ENCODE results near the gene TM4SF20.
A peak's percentile ranks its signal among the peaks of the same experiment; 100 is the strongest.
"Not testable (repeated sequence)": the region's sequence is repeated elsewhere in the genome, so short reads cannot be mapped to it uniquely, and the experiment has no call there.

The TM4SF20 gene

DNA sequence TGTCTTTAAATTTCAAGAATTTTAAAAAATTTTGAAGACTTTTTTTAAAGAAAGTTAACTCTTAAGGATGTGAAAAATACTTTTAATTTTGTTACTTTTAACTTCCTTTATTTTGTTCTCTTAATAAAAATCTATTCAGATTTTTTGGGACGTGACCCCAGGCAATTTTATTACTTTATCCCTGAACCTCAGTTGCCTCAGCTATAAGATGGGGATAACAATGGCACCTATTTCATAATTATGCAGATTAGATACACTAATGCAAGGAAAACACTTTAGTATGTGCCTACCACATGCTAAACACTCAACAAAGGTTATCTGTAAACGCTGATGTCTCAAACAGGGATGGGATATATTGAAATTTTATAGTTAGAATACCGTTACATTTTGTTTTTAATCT is 10.1 kb upstream of the TM4SF20 start:
- Mint-ChIP-seq H3K9me3 (no peaks in the 10 kb centered on the region), H3K4me3 (no peak overlapping the region), H3K4me1 (ENCODE audit: low read depth in 2 of 2) (peaks cover 0 to 4% of the 10 kb centered on the region in 2 donors), H3K27ac (no peak overlapping the region), H3K27me3 (peaks cover 13 to 56% of the 10 kb centered on the region in 2 donors), H3K36me3 (ENCODE audit: insufficient read depth) (no peaks in the 10 kb centered on the region)
- no peak for DNase-seq
- no peak for ATAC-seq (replicated peaks)

DNA sequence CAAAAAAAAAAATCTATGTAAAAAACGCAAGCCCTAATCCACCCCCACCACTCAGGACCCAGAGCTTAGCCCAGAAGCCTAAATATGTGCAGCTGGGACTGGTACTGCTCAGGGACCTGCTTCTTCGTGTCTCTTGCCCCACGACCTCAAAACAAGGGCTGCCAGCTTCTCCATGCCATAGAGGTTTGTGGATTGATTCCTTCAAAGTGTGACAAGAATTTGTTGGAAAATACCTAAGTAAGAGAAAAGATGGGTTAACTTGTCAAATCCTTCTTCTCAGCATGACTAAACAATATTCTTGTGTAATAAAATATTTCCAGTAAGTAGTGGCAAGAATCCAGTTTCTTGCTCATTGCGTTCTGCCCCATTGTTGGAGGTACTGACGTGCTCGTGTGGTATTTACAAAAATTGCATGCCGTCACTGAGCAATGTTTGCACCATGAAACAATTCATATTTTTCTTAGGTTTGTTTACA is 9.5 kb upstream of the TM4SF20 start:
- Mint-ChIP-seq H3K4me1 (ENCODE audit: low read depth in 2 of 2) (peaks cover 0 to 4% of the 10 kb centered on the region in 2 donors), H3K27me3 (peaks cover 18 to 63% of the 10 kb centered on the region in 2 donors), H3K36me3 (ENCODE audit: insufficient read depth) (no peaks in the 10 kb centered on the region), H3K27ac (no peak overlapping the region), H3K4me3 (no peak overlapping the region), H3K9me3 (no peaks in the 10 kb centered on the region)
- DNase-seq = no peak
- no peak for ATAC-seq (replicated peaks)

DNA sequence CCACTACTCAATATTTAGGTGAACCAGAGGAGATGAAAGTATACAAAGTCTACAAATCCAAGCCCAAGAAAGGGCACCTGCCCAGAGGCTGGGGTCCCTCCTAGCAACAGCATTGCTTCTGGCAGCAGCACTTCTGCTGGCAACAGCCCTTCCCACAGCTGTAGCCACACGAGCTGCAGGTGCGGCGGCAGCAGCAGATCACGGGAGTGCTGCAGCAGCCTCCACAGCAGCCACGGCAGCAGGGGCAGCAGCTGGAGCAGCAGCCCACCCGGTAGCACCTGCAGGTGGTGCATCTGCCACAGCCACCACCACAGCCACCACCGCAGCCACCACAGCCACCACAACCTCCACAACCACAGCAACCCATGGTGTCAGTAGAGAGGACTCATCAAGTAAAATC is 8.5 kb upstream of the TM4SF20 start, which contains the start of gene SCYGR1:
Gene SCYGR1 (minus strand): TSS at position 367 of the 400 bp plus-strand sequence. CDS start 0 bp downstream, at position 367.
- H3K36me3 Mint-ChIP-seq (ENCODE audit: insufficient read depth); H3K4me1 Mint-ChIP-seq (ENCODE audit: low read depth in 2 of 2); DNase-seq; H3K9me3 Mint-ChIP-seq; ATAC-seq (replicated peaks); H3K27ac Mint-ChIP-seq; H3K4me3 Mint-ChIP-seq: not testable (repeated sequence)
- H3K27me3 Mint-ChIP-seq = peaks cover 21 to 68% of the 10 kb centered on the region in 2 donors

DNA sequence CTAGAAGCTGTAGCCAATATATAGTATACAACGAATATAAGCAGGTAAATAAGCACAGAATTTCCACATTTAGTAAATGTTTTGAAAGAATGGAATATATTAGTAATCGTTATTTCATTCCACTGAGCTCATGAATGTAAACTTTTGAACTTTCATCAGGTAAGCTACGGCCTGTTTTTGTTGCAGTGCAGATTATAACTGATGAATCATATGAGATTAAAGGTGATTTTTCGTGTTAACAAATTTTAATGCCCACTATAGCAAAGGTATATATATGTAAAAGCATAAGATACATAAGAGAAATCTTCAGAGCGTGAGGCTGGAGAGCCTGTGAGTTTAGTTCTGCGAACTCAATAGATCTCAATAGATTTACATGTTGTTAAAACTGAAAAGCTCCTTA is 7.5 kb upstream of the TM4SF20 start:
- Mint-ChIP-seq H3K27me3 (peaks cover 25 to 69% of the 10 kb centered on the region in 2 donors), H3K36me3 (ENCODE audit: insufficient read depth) (no peaks in the 10 kb centered on the region), H3K4me3 (no peak overlapping the region), H3K27ac (no peak overlapping the region), H3K9me3 (no peaks in the 10 kb centered on the region), H3K4me1 (ENCODE audit: low read depth in 2 of 2) (peaks cover 0 to 4% of the 10 kb centered on the region in 2 donors)
- no peak for ATAC-seq (replicated peaks)
- no peak for DNase-seq

DNA sequence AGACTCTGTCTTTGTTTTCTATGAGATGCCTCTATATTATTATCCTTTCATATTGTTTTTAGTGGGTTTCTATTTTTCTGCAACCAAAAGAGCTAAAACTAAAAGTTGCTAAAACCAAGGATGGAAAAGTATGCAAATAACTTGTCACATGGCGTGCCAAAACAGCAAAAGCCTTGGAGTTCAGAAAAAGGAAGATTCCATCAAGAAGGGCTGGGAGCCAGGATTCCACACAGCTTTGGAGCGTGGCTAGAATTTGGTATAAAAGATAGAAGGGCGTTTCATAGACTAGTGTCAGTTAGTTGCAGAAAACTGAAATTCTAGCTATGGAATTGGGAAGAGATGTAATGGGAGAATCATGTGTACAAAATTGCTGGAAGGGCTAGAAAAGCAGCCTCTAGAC is 4.6 kb upstream of the TM4SF20 start:
- ATAC-seq (replicated peaks) (no peak), DNase-seq (no peak)
- Mint-ChIP-seq H3K9me3 (no peaks in the 10 kb centered on the region), H3K27me3 (peaks cover 36 to 81% of the 10 kb centered on the region in 2 donors), H3K36me3 (ENCODE audit: insufficient read depth) (no peaks in the 10 kb centered on the region), H3K27ac (no peak overlapping the region), H3K4me3 (no peak overlapping the region), H3K4me1 (ENCODE audit: low read depth in 2 of 2) (peaks cover 0 to 4% of the 10 kb centered on the region in 2 donors)

DNA sequence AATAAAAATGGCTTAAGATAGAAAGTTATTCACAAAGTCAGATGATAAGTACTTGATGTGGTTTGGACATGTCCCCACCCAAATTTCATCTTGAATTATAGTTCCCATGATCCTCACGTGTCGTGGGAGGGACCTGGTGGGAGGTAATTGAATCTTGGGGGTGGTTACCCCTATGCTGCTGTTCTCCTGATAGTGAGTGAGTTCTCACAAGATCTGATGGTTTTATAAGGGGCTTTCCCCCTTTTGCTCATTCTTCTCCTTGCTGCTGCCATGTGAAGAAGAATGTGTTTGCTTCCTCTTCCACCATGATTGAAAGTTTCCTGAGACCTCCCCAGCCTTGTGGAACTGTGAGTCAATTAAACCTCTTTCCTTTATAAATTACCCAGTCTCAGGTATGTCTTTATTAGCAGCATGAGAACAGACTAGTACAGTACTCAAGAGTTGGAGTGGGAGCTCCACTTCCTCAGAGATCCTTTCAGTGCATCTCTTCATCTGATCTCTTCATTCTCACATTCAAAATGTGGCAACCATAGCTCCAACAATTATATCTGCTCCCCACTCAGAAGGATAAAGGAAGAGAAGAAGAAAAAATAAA is 3.2 kb upstream of the TM4SF20 start:
- not testable (repeated sequence) for H3K9me3 Mint-ChIP-seq; H3K4me3 Mint-ChIP-seq; H3K4me1 Mint-ChIP-seq (ENCODE audit: low read depth in 2 of 2); ATAC-seq (replicated peaks); DNase-seq; H3K36me3 Mint-ChIP-seq (ENCODE audit: insufficient read depth)
- Mint-ChIP-seq H3K27me3 (peaks cover 40 to 90% of the 10 kb centered on the region in 2 donors), H3K27ac (peak overlapping the region in 1 of 2 donors; percentile 1)

DNA sequence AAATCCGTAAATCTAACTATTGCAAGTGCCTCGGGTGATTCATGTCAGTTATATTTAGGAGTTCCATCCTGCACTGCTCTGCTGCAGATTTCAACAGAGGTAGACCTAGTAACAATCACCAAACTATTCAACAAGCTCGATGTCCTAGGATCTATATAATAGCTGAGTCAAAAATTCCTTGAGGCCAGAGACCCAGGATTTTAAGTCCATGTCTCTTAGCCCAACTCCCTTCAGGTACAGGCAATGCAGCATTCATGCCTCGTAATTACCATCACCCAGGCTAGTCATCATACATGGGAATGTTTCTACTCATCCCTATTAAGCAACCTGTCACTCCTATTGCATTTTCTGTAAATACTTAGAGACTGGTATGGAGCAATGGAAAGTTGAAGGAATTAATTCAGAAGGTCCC is 729 bp downstream of the TM4SF20 start:
- H3K4me3 Mint-ChIP-seq = no peak overlapping the region
- peaks cover 26 to 71% of the 10 kb centered on the region in 2 donors for H3K27me3 Mint-ChIP-seq
- no peaks in the 10 kb centered on the region for H3K36me3 Mint-ChIP-seq (ENCODE audit: insufficient read depth)
- H3K9me3 Mint-ChIP-seq = no peaks in the 10 kb centered on the region
- H3K4me1 Mint-ChIP-seq (ENCODE audit: low read depth in 2 of 2) = peaks cover 0 to 1% of the 10 kb centered on the region in 2 donors
- no peak overlapping the region for H3K27ac Mint-ChIP-seq
- ATAC-seq (replicated peaks) (no peak), DNase-seq (no peak)

DNA sequence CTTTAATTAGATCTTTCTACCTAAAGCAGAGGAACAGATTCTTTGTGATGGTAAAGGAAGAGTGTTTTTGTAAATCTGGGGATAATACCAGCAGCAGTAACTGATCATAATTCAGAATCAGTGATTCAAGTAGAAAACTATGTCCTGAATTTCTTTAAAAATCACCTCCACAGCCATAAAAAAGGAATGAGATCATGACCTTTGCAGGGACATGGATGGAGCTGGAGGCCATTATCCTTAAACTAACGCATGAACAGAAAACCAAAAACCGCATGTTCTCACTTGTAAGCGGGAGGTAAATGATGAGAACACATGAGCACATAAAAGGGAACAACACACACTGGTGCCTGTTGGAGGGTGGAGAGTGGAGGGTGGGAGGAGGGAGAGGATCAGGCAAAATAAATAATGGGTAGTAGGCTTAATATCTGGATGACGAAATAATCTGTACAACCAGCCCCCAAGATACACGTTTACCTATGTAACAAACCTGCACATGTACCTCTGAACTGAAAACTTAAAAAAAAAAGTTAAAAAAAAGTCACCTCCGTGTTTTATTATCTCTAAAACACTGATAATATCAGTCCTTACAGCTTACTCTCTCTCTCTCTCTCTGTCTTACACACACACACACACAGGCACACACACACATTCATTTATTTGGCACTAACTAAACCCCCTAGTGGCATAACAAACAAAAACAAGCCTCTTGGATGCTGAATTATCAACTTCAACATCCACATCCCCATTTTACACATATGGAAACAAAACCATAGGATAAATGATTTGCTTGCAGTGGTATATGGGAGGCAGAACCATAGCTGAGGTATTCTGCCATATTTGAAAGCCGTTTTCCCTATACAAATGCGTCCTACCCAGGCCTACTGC is 1.4 kb downstream of the TM4SF20 start:
- Mint-ChIP-seq H3K36me3 (ENCODE audit: insufficient read depth) (no peaks in the 10 kb centered on the region), H3K4me3 (no peak overlapping the region), H3K4me1 (ENCODE audit: low read depth in 2 of 2) (peaks cover 0 to 1% of the 10 kb centered on the region in 2 donors), H3K9me3 (no peaks in the 10 kb centered on the region), H3K27me3 (peaks cover 32 to 71% of the 10 kb centered on the region in 2 donors), H3K27ac (no peak overlapping the region)
- DNase-seq (no peak), ATAC-seq (replicated peaks) (no peak)

DNA sequence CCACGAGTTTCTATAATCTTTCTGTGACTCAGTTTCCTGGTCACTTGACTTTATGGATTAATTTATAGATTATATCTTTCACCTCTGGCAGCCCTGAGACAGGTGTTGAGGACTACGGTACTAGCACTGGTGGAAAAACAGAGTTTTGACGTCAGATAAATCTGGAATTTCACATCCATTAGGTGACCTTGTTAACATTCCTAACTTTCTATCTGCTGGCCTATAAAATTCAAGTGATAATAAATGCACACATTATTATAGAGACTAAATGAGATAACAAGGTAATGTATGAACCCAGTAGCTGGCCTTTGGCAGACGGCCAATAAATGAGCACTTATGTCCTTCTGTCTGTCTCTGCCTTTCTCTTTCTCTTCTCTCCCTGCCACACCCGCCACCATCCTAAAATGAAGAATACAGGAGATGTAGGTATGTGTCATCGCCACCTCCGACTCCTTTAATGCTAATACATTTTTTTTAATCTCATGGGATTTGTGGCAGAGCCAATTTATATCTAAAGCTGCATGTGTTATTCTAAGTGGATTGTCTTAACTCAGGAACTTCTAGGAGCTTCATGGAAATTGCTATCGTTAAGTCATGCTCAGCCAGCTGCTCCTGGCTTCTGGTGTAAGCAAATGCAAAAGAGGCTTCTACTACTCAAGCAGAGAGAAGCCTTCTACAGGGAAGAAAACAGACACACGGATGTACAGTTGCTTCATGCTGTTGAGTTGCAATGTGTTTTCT is 2.3 kb downstream of the TM4SF20 start:
- H3K27me3 Mint-ChIP-seq = peaks cover 34 to 71% of the 10 kb centered on the region in 2 donors
- H3K9me3 Mint-ChIP-seq = no peaks in the 10 kb centered on the region

DNA sequence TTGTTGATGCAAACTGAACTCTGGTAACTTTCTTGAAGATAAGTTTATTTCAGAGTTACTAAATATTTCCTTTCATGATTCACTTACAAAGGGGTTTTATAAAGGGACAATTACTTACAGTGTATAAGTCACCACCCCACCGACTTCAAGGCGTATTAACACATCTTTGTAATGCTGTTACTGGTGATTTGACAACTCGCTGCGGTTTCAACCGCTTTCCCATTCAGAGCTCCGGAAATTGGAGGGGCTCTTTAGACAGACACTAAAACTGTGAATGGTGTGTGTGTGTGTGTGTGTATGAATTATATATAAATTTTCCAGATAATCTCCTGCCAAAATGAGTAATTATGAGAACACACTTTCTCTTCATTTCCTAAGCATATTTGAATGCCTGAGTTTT is 4.9 kb downstream of the TM4SF20 start:
- Mint-ChIP-seq H3K27me3 (peaks cover 27 to 49% of the 10 kb centered on the region in 2 donors), H3K36me3 (ENCODE audit: insufficient read depth) (no peaks in the 10 kb centered on the region), H3K4me1 (ENCODE audit: low read depth in 2 of 2) (peaks cover 0 to 1% of the 10 kb centered on the region in 2 donors), H3K9me3 (no peaks in the 10 kb centered on the region), H3K4me3 (no peak overlapping the region), H3K27ac (peak overlapping the region in 1 of 2 donors; percentile 29)
- peak; percentile 62 for ATAC-seq (replicated peaks)
- DNase-seq = peak in 1 of 3 experiments; percentile 11

More for the DNA sequence above, 2.3 kb downstream of the TM4SF20 start:
- H3K27ac Mint-ChIP-seq = no peak overlapping the region
- H3K36me3 Mint-ChIP-seq (ENCODE audit: insufficient read depth) = no peaks in the 10 kb centered on the region
- DNase-seq (no peak), ATAC-seq (replicated peaks) (no peak)
- H3K4me1 Mint-ChIP-seq (ENCODE audit: low read depth in 2 of 2) = peaks cover 0 to 1% of the 10 kb centered on the region in 2 donors
- H3K4me3 Mint-ChIP-seq = no peak overlapping the region

DNA sequence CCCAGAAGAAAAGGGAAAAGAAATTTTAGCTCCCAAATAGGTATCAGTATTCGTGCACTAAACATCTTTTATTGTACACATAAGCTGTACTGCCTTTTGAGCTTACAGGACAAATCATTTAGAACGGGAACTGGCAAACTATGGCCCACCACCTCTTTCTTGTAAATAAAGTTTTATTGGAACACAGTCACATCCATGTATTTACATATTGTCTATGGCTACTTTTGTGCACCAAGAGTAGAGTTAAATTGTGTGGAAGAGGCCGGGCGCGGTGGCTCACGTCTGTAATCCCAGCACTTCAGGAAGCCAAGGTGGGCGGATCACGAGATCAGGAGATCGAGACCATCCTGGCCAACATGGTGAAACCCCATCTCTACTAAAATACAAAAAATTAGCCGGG is 5.7 kb downstream of the TM4SF20 start:
- ATAC-seq (replicated peaks) (no peak), DNase-seq (no peak)
- Mint-ChIP-seq H3K27ac (no peak overlapping the region), H3K36me3 (ENCODE audit: insufficient read depth) (no peaks in the 10 kb centered on the region), H3K9me3 (no peaks in the 10 kb centered on the region), H3K4me1 (ENCODE audit: low read depth in 2 of 2) (peaks cover 0 to 1% of the 10 kb centered on the region in 2 donors), H3K27me3 (peaks cover 24 to 41% of the 10 kb centered on the region in 2 donors), H3K4me3 (no peak overlapping the region)

DNA sequence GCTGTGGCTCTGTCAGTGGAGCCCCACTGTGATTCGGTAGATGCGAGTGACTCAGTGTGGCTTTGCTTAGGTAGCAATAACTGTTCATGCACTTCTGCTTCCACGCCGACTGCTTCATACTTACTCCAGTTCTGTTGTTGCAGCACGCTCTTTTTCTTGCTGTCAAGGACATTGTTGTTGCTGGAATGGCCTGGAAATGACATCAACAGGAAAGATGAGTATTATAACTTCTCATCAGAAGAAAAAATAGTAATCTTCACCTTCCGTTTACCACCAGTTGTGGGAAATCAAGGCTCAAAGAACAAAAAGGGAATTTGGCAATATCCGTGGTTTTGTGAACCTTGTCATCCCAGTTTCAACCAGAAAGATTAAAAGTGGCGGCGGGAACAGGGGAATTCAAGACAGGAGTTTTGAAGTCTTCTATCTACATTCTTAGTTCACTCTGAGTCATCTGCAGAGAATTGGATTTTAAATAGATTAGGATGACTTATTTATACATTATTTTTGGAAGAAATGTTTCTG is 8.3 kb downstream of the TM4SF20 start:
- no peak for DNase-seq
- Mint-ChIP-seq H3K27ac (no peak overlapping the region), H3K4me1 (ENCODE audit: low read depth in 2 of 2) (peaks cover 0 to 1% of the 10 kb centered on the region in 2 donors)

DNA sequence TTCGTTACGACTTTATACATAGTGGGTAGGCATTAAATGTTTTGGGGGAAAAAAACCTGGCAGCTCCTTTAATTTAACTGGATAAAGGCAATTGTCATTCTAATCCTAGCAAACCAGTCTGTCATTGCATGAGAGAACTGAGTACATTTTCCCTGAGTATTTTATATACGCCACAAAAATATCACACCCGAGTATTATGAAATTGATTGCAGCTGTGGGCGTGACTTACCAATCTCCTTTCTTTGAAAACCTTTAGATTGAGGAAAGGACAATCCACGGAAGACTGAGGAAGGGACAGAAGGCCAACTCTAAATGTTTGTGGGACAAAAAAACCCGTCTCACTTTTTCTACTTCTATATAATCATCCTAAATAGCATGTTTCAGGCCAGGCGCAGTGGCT is 9.0 kb downstream of the TM4SF20 start:
- H3K27ac Mint-ChIP-seq = no peak overlapping the region
- H3K4me1 Mint-ChIP-seq (ENCODE audit: low read depth in 2 of 2) = peaks cover 0 to 1% of the 10 kb centered on the region in 2 donors
- DNase-seq (no peak), ATAC-seq (replicated peaks) (no peak)
- H3K4me3 Mint-ChIP-seq = no peak overlapping the region
- no peaks in the 10 kb centered on the region for H3K9me3 Mint-ChIP-seq
- no peaks in the 10 kb centered on the region for H3K36me3 Mint-ChIP-seq (ENCODE audit: insufficient read depth)
- H3K27me3 Mint-ChIP-seq = peaks cover 15 to 22% of the 10 kb centered on the region in 2 donors

More for the DNA sequence above, 8.3 kb downstream of the TM4SF20 start:
- Mint-ChIP-seq H3K4me3 (no peak overlapping the region), H3K9me3 (no peaks in the 10 kb centered on the region), H3K27me3 (peaks cover 15 to 22% of the 10 kb centered on the region in 2 donors), H3K36me3 (ENCODE audit: insufficient read depth) (no peaks in the 10 kb centered on the region)
- ATAC-seq (replicated peaks) = no peak

Measured in effector memory CD8-positive, alpha-beta T cell (primary cell).